ENCODE data around the gene TTLL5.

GRCh38 chr14:75909630-75910029, 248.6 kb downstream of the TTLL5 start:
- TF ChIP-seq POLR2A (IDR thresholded peaks at IDR 0.05; ENCODE audit: low read depth, low read length) (no peak), CTCF (IDR thresholded peaks at IDR 0.05 in 2 of 3, conservative IDR thresholded peaks at IDR 0.05 in 1 of 3; ENCODE audit: control insufficient read depth in 2 of 3, extremely low read depth in 1 of 3, insufficient read depth in 1 of 3, low read depth in 3 of 3, low read length in 3 of 3) (no peak)
- TF ChIP-seq, protein P1, sequence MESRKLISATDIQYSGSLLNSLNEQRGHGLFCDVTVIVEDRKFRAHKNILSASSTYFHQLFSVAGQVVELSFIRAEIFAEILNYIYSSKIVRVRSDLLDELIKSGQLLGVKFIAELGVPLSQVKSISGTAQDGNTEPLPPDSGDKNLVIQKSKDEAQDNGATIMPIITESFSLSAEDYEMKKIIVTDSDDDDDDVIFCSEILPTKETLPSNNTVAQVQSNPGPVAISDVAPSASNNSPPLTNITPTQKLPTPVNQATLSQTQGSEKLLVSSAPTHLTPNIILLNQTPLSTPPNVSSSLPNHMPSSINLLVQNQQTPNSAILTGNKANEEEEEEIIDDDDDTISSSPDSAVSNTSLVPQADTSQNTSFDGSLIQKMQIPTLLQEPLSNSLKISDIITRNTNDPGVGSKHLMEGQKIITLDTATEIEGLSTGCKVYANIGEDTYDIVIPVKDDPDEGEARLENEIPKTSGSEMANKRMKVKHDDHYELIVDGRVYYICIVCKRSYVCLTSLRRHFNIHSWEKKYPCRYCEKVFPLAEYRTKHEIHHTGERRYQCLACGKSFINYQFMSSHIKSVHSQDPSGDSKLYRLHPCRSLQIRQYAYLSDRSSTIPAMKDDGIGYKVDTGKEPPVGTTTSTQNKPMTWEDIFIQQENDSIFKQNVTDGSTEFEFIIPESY (IDR thresholded peaks at IDR 0.05): no peak
